H1 (cell line): Measurements from ENCODE around the gene ACBD4. TPM values are rescaled to one million over a fixed set of nuclear protein-coding genes. Genes with fewer than 3 reads are reported as not detected.

Source experiments
- CBX8 ChIP-seq: fragments of 300-800, 300-1000 bp; sonication (generic); IDR thresholded peaks from 2 replicates; pipeline ENCODE4 v1.7.1; 2016; ENCODE audit warnings: low read depth, low read length, borderline replicate concordance
- CHD7 ChIP-seq: fragments of 300-600 bp; sonication (generic); IDR thresholded peaks from 2 replicates; pipeline ENCODE4 v1.7.1; 2012; ENCODE audit warnings: low read length, moderate library complexity, mild to moderate bottlenecking, inconsistent platforms; ENCODE audit not compliant: insufficient replicate concordance
- GTF2F1 ChIP-seq: IDR thresholded peaks from 2 replicates; pipeline ENCODE4 v1.6.1; 2012; ENCODE audit warnings: low read depth, low read length, improper control_type of control experiment, borderline replicate concordance
- PHF8 ChIP-seq: fragments of 200-600 bp; sonication (generic); conservative IDR thresholded peaks from 2 replicates; pipeline ENCODE4 v1.7.1; 2012; ENCODE audit warnings: low read depth, mild to moderate bottlenecking, inconsistent platforms, low read length, moderate library complexity
- SRF ChIP-seq: IDR thresholded peaks from 2 replicates; pipeline ENCODE4 v1.6.1; 2011; ENCODE audit warnings: mild to moderate bottlenecking, low read depth, low read length, moderate library complexity
- TBP ChIP-seq: IDR thresholded peaks from 2 replicates; pipeline ENCODE4 v1.6.1; 2011; ENCODE audit warnings: low read depth, low read length, improper control_type of control experiment
- USF2 ChIP-seq: IDR thresholded peaks from 2 replicates; pipeline ENCODE4 v1.6.1; 2011; ENCODE audit warnings: low read length, improper control_type of control experiment
- polyA plus RNA-seq, 7 experiments: library from polyadenylated mRNA; depleted of rRNA in 3 of 7; stranded (reverse) in 5 of 7; unstranded in 2 of 7; fragments of >200 nt in 5 of 7; fragments of 200-250 nt in 2 of 7; gene quantifications; 1 replicate in 5 of 7; 2 replicates in 1 of 7; 4 replicates in 1 of 7; pipeline versions ENCODE4 v1.2.1 to v1.2.3, GENCODE V29; 2011 to 2013; ENCODE audit warnings: missing spikeins in 2 of 7, mixed read lengths in 2 of 7
- total RNA-seq: library from RNA; stranded (reverse); fragmentation: NEBNext Ultra II Directional; extraction: Animal tissue kit (Norgen Biotek cat#: 25700); gene quantifications from 2 replicates; pipeline ENCODE4 v1.2.1, GENCODE V29; 2021

ACBD4 gene
- total and polyA plus RNA-seq, 2 of the 8 experiments (the other 6 are each of a cell fraction or from before 2014, with no cell fraction given): 7.3 to 10.7 TPM

GRCh38 chr17:45132320-45132571, 3.2 kb upstream of the ACBD4 start, which contains the start of gene PLCD3 (continued):
- no peak for TF ChIP-seq SRF
- TF ChIP-seq TBP: no peak
- no peak for TF ChIP-seq CBX8
- peak; percentile 53; the same call in 1 of the 2 replicates for TF ChIP-seq PHF8
- TF ChIP-seq USF2: no peak
- no peak for TF ChIP-seq CHD7
- TF ChIP-seq GTF2F1: no peak
